Astrocyte (in vitro differentiated cells and primary cell): ENCODE results near the gene RAD51AP1.

Source experiments
- EZH2 ChIP-seq: IDR thresholded peaks from 2 replicates; pipeline ENCODE4 v1.6.1; 2012; ENCODE audit warnings: mild to moderate bottlenecking, low read length, inconsistent platforms; ENCODE audit not compliant: insufficient read depth
- TF ChIP-seq, protein P1 (sequence below): IDR thresholded peaks from 2 replicates; pipeline ENCODE4 v1.5.1; 2011; ENCODE audit warnings: low read depth, mild to moderate bottlenecking, inconsistent platforms, low read length, moderate library complexity; ENCODE audit not compliant: insufficient read depth

DNA sequence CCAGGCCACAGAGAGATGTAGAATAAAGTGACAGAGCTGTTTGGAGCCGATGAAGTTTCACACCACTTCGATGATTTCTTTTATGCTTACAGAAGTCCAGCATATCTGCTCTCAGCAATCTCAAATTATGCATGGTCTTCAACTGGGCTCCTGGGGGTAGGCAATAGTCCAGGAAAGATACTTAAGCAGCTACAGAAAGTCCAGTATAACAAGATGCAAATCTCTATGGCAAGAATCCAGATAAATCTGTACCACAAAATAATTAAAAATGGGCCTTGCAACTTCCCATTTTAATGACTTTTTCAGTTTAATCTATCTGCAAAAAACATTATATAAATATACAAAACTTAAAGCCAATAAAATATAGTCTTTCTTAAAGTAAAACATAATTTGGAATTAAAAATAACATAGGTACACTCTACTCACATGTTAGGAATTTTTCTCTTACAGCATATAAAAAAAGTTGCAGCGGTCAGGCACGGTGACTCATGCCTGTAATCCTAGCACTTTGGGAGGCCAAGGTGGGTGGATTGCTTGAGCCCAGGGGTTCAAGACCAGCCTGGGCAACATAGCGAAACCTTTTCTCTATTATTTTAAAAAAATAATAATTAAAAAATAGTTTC lies 20.5 kb upstream of the RAD51AP1 start:
- TF ChIP-seq, protein P1, sequence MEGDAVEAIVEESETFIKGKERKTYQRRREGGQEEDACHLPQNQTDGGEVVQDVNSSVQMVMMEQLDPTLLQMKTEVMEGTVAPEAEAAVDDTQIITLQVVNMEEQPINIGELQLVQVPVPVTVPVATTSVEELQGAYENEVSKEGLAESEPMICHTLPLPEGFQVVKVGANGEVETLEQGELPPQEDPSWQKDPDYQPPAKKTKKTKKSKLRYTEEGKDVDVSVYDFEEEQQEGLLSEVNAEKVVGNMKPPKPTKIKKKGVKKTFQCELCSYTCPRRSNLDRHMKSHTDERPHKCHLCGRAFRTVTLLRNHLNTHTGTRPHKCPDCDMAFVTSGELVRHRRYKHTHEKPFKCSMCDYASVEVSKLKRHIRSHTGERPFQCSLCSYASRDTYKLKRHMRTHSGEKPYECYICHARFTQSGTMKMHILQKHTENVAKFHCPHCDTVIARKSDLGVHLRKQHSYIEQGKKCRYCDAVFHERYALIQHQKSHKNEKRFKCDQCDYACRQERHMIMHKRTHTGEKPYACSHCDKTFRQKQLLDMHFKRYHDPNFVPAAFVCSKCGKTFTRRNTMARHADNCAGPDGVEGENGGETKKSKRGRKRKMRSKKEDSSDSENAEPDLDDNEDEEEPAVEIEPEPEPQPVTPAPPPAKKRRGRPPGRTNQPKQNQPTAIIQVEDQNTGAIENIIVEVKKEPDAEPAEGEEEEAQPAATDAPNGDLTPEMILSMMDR = no peak
- no peak for TF ChIP-seq EZH2
